Iris pigment epithelial cell (primary cell): ENCODE data around the gene TOR1B.
A peak's percentile ranks its signal among the peaks of the same experiment; 100 is the strongest.
"Not testable (repeated sequence)": the region's sequence is repeated elsewhere in the genome, so short reads cannot be mapped to it uniquely, and the experiment has no call there.

Experiments used
- DNase-seq: peaks from one replicate; pipeline ENCODE4 v3.0.0-alpha.2; 2011; ENCODE audit warnings: low read depth

Gene TOR1B

GRCh38 chr9:129802833-129803675 is at the start of gene TOR1B:
Gene TOR1B, plus strand, starts transcription at chr9:129803184. Its CDS starts 29 bp downstream, at chr9:129803213.
- peak; percentile 93 for DNase-seq

GRCh38 chr9:129755151-129755550 is 47.8 kb upstream of the TOR1B start:
- no peak for DNase-seq

GRCh38 chr9:129756191-129756590 is 46.8 kb upstream of the TOR1B start:
- no peak for DNase-seq

GRCh38 chr9:129757045-129757444 is 45.9 kb upstream of the TOR1B start:
- no peak for DNase-seq

- no peak for DNase-seq
These were observed 43.7 kb upstream of the TOR1B start for GRCh38 chr9:129759319-129759718.

GRCh38 chr9:129759804-129760502 is 43.0 kb upstream of the TOR1B start:
- no peak for DNase-seq

- not testable (repeated sequence) for DNase-seq
These were observed 42.2 kb upstream of the TOR1B start for GRCh38 chr9:129760784-129761183.

GRCh38 chr9:129761293-129761900 is 41.6 kb upstream of the TOR1B start:
- DNase-seq, result peak; percentile 71

GRCh38 chr9:129761901-129762369 is 41.0 kb upstream of the TOR1B start:
- peak; percentile 83 for DNase-seq

- DNase-seq, result peak; percentile 96
These were observed 40.5 kb upstream of the TOR1B start for GRCh38 chr9:129762370-129762984.

- peak; percentile 88 for DNase-seq
These were observed 39.7 kb upstream of the TOR1B start for GRCh38 chr9:129762985-129763926.

- DNase-seq, result no peak
These were observed 37.1 kb upstream of the TOR1B start for GRCh38 chr9:129765764-129766317.

- DNase-seq, result no peak
These were observed 34.5 kb upstream of the TOR1B start for GRCh38 chr9:129768486-129768885.

- no peak for DNase-seq
These were observed 33.3 kb upstream of the TOR1B start for GRCh38 chr9:129769669-129770068.

GRCh38 chr9:129770741-129771140 is 32.2 kb upstream of the TOR1B start:
- no peak for DNase-seq

- DNase-seq, result peak; percentile 97
These were observed 29.5 kb upstream of the TOR1B start for GRCh38 chr9:129773262-129774048.

GRCh38 chr9:129774791-129775447 is 28.1 kb upstream of the TOR1B start:
- DNase-seq, result no peak

- DNase-seq, result no peak
These were observed 27.6 kb upstream of the TOR1B start for GRCh38 chr9:129775448-129775798.

GRCh38 chr9:129776096-129776495 is 26.9 kb upstream of the TOR1B start:
- not testable (repeated sequence) for DNase-seq

- peak; percentile 37 for DNase-seq
These were observed 26.4 kb upstream of the TOR1B start for GRCh38 chr9:129776566-129776937.
